GM19372 (cell line): ENCODE results near the gene ACAT2.
"Not testable (repeated sequence)": the region's sequence is repeated elsewhere in the genome, so short reads cannot be mapped to it uniquely, and the experiment has no call there.

Source experiments
- ATAC-seq: cut with Tn5 transposase; IDR thresholded peaks from one replicate; pipeline ENCODE4 v1.9.1; 2021; ENCODE audit warnings: mild to moderate bottlenecking, low read depth, moderate library complexity; ENCODE audit not compliant: unreplicated experiment

ACAT2 gene

DNA sequence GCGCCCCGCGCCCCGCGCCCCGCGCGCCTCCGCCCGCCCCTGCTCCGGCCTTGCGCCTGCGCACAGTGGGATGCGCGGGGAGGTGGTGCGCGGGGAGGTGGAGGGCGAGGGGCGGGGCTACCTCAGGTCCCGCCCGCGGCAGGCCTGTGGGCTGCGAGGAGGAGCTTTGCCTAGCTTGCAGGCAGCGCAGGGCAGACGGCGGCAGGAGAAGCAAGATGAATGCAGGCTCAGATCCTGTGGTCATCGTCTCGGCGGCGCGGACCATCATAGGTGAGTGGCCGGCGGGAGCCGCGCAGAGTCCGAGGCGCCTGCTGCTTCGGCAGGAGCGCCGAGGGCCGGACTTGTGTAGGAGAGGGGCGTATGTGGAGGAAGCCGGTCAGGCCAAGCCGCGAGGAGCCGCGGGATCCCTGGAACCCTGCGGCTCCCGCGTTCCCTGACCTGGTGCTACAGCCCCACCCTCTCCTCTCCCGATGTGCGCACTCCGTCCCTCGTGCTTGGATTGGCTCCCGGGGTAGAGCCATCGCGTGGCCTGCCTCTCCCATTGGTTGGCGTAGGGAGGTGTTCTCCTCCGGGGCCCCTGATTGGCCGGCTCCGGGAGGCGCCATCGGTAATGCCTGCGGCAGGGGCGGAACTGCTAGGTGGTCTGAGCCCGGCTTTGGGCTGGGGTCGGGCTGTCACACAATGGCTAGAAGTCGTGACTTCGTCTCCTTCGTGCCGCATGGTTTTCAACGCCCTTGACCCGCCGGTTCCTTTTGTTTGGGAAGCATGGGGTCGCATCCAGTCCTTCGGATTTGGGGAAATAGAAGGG lies at the start of gene ACAT2:
Gene ACAT2 (plus strand): TSS at position 173 of the 808 bp plus-strand sequence. CDS start 43 bp downstream, at position 216.
- ATAC-seq, result peak; percentile 94

- ATAC-seq, result not testable (repeated sequence)
These were observed 49.5 kb upstream of the ACAT2 start for GRCh38 chr6:159712389-159712788.

DNA sequence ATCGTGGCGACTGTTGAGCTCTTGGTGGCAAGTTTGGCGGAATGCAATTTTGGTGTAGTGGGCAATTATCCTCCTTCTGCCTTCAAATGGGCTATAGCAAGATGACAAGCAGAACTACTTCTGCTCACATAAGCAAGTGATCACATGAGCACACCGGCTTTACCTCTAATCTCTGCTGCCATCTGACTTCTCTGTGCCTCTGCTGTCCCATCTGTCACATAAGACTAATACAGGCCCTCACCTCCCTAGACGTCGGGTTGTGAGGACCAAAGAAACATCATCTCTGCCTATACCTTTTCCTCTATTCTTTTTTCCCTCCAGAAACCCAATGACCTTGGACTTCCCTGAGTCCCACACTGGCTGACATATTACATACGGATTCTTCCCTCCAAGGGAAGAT lies 47.9 kb upstream of the ACAT2 start:
- no peak for ATAC-seq

DNA sequence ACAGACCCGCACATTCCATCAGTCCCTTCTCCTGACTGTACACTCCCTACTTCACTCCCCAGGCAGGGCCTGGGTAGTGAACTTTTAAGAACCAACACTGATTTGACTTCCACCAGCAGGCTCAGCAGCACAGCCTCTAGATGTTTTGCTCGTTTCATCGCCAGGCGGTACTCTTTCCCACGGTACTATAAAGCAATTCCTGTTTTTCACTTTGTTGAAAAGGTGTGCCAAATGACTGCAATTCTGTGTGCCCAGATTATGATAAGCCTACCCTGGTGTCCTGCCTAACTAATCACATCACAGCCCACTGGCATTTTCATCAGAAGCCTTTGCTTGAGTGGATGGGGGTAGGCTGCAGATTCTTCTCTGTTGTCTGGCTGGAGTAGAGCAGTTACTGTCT lies 47.4 kb upstream of the ACAT2 start:
- no peak for ATAC-seq

GRCh38 chr6:159715166-159715565 lies 46.7 kb upstream of the ACAT2 start:
- no peak for ATAC-seq

DNA sequence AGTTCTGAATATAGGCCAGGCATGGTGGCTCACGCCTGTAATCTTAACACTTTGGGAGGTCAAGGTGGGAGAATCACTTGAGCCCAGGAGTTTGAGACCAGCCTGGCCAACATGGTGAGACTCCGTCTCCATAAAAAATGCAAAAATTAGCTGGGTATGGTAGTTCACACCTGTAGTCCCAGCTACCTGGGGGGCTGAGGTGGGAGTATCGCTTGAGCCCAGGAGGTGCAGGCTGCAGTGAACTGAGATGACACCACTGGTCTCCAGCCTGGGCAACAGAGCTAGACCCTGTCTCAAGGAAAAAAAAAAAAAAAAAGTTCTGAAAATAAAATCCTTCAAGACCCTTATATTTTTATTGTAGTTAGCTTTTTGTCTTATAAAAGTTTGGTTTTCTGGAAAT lies 46.2 kb upstream of the ACAT2 start:
- no peak for ATAC-seq

DNA sequence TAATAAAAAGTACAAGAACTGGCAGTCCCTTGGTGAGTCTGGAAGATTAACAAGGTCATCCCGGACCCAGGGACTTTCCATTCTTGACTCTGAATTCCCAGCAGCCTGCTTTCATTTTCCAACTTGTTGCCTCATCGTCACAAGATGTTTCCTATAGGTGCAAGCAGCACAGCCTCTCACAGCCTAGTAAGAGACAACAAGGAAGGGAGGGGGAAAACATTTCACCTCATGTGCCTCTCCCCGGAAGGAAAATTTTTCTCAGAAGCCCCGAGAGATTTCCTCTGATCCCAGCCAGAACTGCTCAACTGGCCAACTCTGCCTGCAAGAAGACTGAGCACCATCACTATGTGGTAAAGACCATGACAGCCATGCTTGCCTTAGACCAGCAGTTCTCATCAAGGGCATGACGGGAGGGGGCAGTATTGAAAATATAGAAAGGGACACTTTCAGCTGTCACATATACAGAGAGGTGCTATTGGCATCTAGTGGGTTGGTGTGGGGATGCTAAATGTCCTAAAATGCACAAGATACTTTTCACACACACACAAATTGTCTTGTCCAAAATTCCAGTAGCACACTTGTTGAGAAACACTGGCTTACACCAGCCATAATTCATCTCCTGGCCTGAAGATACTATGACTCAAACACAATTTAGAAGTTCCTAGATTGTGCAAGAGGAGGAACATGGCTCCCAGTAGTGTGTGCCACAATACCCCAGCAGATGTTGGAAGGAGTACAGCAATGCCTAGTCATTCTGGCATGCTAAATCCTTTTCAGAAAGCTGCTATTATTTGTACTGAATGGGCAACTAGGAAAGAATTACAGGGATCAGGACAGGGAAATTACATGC lies 45.4 kb upstream of the ACAT2 start:
- no peak for ATAC-seq

- ATAC-seq, result no peak
These were observed 43.2 kb upstream of the ACAT2 start for GRCh38 chr6:159718634-159719033.

DNA sequence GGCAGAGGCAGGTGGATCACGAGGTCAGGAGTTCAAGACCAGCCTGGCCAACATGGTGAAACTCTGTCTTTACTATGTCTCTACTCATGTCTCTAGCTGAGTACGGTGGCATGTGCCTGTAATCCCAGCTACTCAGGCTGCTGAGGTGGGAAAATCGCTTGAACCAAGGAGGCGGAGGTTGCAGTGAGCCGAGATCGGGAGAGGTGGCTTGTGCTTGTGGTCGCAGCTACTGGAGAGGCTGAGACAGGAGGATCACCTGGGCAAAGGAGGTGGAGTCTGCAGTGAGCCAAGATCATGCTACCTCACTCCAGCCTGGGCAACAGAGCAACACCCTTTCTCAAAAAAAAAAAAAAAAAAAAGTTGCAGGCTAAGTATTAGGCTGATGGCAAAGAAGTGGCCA lies 42.6 kb upstream of the ACAT2 start:
- no peak for ATAC-seq

DNA sequence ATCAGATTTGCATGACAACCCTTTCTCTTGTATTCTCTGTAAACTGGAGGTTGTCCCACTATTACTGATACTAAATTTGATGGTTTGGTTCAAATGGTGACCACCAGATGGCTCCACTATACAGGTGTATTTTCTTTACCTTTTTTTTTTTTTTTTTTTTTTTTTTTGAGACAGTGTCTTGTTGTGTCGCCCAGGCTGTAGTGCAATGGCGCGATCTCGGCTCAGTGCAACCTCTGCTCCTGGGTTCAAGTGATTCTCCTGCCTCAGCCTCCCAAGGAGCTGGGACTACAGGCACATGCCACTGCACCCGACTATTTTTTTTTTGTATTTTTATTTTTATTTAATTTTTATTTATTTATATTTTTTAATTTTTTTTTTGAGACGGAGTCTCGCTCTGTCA lies 41.1 kb upstream of the ACAT2 start:
- ATAC-seq, result peak; percentile 46

DNA sequence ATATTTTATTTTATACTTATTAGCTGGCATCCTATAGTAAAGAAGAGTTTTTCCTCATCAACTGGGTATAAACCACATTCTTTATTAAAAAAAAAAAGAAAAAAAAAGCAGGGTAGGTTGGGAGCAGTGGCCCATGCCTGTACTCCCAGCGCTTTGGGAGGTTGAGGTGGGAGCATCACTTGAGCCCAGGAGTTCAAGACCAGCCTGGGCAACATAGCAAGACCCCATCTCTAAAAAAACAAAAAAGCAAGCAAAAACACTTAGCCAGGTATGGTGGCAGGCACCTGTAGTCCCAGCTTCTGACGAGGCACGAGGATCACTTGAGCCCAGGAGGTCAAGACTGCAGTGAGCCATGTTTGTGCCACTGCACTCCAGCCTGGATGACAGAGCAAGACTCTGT lies 39.9 kb upstream of the ACAT2 start:
- ATAC-seq, result not testable (repeated sequence)

GRCh38 chr6:159722655-159723054 lies 39.2 kb upstream of the ACAT2 start:
- ATAC-seq, result no peak

DNA sequence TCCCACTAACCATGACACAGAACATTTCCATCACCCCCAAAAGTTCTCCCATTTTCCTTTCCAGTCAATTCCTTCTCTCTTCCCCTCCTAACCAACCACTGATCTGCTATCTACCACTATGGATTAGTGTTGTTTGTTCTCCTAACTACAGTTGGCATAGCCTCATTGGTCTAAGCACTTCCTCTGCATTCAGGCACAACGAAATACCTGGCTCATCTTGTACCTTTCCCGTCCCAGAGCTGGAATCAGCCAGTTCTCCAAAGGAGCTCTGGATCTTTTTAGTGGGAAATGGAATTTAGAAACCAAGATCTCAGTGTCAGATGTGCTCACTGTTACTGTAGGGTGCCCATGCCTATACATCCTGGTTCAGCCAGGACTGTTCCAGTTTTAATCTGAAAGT lies 38.6 kb upstream of the ACAT2 start:
- no peak for ATAC-seq

DNA sequence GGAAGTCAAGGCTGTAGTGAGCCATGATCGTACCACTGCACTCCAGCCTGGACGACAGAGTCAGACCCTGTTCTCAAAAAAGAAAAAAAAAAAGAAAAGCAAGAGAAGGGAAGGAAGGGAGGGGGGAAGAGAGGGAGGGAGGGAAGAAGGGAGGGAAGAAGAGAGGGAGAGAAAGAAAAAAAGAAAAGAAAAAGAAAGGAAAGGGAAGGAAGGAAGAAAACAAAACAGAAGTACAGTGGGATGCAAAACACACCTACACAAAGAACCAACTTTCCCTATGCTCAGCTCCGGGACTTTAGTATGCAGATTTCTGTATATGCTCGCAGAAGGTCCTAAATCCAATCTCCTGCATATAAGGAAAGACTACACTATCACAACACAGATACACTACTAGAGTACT lies 37.1 kb upstream of the ACAT2 start:
- ATAC-seq, result no peak

DNA sequence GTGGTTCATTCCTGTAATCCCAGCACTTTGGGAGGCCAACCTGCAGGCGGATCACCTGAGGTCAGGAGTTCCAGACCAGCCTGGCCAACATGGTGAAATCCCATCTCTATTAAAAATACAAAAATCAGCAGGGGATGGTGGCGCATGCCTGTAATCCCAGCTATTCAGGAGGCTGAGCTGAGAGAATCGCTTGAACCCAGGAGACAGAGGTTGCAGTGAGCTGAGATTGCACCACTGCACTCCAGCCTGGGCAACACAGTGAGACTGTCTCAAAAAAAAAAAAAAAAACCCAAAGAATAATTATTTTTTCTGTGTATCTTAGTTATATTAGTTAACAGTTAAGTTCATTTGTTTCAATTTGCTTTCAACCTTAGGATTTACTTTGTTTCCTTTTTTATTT lies 36.6 kb upstream of the ACAT2 start:
- not testable (repeated sequence) for ATAC-seq

DNA sequence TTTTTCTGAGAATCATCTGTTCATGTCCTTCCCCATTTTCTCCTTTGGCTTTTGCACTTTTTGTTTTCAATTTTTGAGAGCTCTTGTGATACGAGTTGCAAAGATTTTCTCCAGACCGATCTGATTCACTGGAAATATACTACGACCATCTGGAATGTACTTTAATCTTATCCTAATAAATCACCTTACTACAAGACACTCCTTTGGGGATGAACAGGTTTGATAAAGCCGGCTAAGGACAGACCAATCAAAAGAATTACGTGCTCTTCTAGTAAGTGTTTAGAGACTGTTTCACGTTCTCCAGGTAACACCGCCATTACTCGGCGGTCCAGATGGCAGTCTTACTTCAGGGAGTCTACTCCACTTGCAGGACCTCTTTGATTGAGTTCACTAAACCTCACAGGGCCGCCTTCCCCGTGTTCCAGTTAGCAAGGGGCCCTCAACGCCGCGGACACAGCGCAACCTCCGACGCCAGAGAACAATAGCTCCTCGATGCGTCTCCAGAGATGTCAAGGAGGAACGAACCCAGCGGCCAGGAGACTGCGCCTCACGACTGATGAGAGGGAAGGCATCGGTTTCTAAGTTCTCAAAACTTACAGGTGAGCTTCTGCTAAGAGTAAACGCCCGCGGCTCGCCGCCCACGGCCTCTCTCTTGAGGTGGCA lies 35.5 kb upstream of the ACAT2 start:
- peak; percentile 21 for ATAC-seq

DNA sequence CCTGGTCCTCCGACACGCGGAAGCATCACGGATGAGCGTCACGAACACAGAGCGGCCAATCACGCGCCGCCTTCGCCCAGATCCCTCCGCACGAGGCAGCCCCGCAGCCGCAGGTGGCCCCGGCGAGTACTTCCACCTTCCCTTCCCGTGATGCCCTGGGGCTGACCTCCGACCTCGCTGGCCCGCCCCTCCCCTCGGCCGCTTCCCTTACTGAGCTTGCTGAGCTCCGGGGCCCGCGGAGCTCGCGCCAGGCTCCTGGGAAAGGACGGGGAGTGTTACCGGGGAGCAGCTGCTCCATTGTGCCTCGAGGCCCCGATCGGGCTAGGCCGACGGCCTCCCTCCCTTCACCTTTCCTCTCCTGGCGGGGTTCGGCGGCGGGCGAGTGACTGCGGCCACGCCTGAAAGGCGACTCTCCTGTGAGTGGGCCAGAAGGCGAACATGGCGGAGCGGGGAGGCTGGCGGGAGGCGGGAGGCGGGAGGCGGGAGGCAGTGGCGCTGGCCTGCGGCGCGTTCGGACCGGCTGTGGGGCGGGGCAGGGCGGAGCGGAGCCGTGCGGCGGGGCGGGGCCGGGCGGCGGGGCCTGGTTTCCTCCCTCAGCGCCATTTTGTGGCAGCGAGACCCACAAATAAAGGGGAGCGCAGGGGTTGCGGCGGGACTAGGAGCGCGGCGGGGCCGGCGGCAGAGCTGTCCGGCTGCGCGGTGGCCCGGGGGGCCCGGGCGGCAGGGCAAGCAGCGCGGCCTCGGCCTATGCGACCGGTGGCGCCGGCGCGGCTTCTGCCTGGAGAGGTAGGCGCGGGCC lies 34.7 kb upstream of the ACAT2 start, which contains the start of gene WTAP:
Gene WTAP (plus strand): TSS at position 589 of the 799 bp plus-strand sequence. CDS start 8,760 bp downstream, outside the sequence.
- ATAC-seq, result peak; percentile 63

DNA sequence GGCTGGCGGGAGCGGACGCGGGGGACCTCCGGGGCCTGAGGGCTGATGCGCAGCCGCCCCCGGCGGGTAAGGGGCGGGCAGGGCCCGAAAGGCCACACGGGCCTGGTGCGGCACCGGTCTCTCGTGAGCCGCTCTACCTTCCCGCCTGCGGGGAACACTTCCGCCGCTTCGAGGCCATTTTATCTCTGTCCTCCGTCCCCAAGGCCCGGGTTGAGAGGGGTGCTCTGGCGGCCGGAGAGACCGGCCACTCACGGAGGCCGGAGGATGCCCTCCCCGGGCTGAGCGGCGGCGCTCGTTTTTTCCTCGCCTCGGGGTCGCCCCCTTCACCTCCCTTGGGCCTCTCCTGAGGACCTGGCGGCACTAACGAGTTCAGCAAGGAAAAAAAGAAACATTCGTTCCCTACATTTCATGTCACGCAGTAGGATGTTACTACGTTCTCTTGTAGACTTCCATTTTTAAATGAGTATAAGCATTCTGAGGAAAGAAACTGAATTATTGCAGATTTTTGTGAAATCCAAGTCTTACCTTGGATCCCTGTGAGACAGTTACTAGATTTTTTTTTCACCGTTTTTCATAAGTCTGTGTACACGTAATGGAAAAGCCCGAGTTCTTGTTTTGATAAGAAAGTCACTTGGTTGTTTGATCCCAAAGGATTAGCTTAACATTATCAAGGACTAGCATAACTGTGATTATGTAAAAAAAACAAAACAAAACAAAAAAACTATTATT lies 34.0 kb upstream of the ACAT2 start:
- peak; percentile 26 for ATAC-seq

DNA sequence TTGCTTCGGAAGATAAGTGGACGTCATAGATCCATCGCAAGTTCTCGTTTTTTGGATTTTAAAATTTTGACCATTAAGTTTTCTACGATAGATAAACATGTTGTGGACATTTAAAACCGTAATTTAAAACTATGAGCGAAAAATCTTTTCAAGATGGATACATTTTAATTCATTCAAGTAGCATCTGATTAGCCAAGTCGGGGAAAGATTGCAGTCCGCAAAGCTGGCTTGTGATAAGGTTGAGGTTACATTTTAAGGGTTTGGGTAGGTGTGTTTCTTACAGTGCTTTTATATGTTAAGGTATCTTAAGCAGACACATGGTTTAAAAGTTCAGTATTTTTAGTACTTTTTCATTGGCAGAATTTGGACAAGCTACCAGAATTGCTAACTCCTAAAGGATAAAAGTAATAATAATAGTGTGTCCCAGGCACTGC lies 33.3 kb upstream of the ACAT2 start:
- no peak for ATAC-seq
